GM12878 (cell line): ENCODE results near the gene ATRN.

Experiments used
- ATF7 ChIP-seq: fragments of 450-650 bp; IDR thresholded peaks from 2 replicates; pipeline ENCODE4 v1.6.1; 2016; ENCODE audit warnings: low read depth, mild to moderate bottlenecking
- EP300 ChIP-seq, 2 experiments: fragments of 150-350 bp in 1 of 2; IDR thresholded peaks; 2 replicates each; pipeline ENCODE4 v1.6.1; 2011 to 2012; ENCODE audit warnings: low read depth in 2 of 2, low read length in 2 of 2, borderline replicate concordance in 1 of 2, improper control_type of control experiment in 1 of 2, inconsistent platforms in 1 of 2; ENCODE audit not compliant: control insufficient read depth in 1 of 2
- POLR2AphosphoS5 ChIP-seq: IDR thresholded peaks from 2 replicates; pipeline ENCODE4 v1.6.1; 2011; ENCODE audit warnings: mild to moderate bottlenecking, low read length, inconsistent platforms
- ZNF24 ChIP-seq: fragments of 450-650 bp; IDR thresholded peaks from 2 replicates; pipeline ENCODE4 v1.6.1; 2017; ENCODE audit warnings: antibody characterized with exemption, mild to moderate bottlenecking
- TF ChIP-seq, protein P1 (sequence below): IDR thresholded peaks from 2 replicates; pipeline ENCODE4 v1.6.1; 2012; ENCODE audit warnings: low read depth, low read length, improper control_type of control experiment

DNA sequence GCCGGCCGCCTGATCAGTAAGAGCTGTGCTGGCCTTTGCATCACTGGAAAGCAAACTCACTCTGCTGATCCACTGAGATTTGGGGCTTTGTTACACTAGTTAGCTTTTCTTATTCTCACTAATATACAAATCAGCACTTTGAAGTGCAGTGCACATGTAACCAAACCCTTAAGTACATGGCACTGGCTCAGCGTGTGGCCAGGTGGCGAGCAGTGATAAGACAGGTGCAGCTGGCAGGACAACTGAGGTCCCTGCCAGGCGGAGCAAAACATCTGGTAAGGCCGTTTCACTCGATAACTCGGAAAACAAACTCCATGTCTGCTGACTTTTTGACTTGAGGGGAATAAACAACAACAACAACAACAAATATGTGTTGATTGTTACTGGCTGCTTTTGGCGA, 181.4 kb downstream of the ATRN start:
- TF ChIP-seq EP300 (IDR thresholded peaks at IDR 0.05; ENCODE audit: borderline replicate concordance in 1 of 2, control insufficient read depth in 1 of 2, low read depth in 2 of 2, low read length in 2 of 2) (no peak), ATF7 (no peak), POLR2AphosphoS5 (no peak), ZNF24 (no peak)
- TF ChIP-seq, protein P1, sequence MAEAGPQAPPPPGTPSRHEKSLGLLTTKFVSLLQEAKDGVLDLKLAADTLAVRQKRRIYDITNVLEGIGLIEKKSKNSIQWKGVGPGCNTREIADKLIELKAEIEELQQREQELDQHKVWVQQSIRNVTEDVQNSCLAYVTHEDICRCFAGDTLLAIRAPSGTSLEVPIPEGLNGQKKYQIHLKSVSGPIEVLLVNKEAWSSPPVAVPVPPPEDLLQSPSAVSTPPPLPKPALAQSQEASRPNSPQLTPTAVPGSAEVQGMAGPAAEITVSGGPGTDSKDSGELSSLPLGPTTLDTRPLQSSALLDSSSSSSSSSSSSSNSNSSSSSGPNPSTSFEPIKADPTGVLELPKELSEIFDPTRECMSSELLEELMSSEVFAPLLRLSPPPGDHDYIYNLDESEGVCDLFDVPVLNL = no peak
